ENCODE results near the gene PIGQ.
A peak's percentile ranks its signal among the peaks of the same experiment; 100 is the strongest.

Gene PIGQ

DNA sequence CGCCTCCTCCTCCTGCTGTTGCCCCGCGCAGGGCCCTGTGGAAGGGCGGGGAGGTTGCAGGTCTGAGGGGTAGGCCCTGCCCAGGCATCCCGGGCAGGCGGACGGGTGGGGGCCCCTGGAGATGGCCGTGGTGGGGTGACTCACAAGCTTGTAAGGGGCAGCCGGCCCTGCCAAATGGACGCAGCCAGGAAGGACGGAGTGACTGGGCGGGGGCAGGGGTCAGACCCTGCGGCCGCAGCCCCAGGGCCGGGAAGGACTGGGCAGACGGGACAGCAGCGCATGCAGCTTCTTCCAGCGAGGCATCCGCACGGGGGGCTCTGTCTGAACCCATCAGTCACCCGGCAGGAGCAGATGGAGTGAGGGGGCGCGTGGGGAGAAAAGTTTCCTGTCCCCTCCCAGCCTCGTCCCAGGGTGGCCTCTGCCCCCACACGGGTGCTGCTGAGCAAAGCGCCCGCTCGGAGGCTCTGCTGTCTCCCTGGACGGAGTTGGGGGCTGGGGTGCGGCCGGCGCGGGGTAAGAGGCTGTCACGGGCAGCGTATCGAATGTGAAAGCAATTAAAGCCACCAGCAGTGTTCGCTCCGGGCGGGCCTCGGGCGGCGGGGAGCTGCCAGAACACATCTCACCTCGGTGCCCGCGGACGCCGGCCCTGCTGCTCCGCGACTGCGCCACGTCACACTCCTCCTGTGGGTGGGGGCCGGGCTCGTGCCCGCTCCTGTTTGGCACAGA lies 15.0 kb upstream of the PIGQ start:
- TF ChIP-seq, protein P1, sequence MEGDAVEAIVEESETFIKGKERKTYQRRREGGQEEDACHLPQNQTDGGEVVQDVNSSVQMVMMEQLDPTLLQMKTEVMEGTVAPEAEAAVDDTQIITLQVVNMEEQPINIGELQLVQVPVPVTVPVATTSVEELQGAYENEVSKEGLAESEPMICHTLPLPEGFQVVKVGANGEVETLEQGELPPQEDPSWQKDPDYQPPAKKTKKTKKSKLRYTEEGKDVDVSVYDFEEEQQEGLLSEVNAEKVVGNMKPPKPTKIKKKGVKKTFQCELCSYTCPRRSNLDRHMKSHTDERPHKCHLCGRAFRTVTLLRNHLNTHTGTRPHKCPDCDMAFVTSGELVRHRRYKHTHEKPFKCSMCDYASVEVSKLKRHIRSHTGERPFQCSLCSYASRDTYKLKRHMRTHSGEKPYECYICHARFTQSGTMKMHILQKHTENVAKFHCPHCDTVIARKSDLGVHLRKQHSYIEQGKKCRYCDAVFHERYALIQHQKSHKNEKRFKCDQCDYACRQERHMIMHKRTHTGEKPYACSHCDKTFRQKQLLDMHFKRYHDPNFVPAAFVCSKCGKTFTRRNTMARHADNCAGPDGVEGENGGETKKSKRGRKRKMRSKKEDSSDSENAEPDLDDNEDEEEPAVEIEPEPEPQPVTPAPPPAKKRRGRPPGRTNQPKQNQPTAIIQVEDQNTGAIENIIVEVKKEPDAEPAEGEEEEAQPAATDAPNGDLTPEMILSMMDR (IDR thresholded peaks at IDR 0.05; ENCODE audit: insufficient read depth, low read length, missing control alignments), result no peak
- peak overlapping the region; percentile 12; the same call in 1 of the 2 replicates for H3K4me3 ChIP-seq (ENCODE audit: low read depth, low read length)
- CTCF ChIA-PET, result interaction anchor here (2.0 kb wide), 1 partner anchor 11 kb away, joined by 7 read pairs; no protein-coding TSS in a partner anchor
- no peak for DNase-seq (ENCODE audit: low read depth, low spot score)
- POLR2A ChIA-PET, result no interaction called here

DNA sequence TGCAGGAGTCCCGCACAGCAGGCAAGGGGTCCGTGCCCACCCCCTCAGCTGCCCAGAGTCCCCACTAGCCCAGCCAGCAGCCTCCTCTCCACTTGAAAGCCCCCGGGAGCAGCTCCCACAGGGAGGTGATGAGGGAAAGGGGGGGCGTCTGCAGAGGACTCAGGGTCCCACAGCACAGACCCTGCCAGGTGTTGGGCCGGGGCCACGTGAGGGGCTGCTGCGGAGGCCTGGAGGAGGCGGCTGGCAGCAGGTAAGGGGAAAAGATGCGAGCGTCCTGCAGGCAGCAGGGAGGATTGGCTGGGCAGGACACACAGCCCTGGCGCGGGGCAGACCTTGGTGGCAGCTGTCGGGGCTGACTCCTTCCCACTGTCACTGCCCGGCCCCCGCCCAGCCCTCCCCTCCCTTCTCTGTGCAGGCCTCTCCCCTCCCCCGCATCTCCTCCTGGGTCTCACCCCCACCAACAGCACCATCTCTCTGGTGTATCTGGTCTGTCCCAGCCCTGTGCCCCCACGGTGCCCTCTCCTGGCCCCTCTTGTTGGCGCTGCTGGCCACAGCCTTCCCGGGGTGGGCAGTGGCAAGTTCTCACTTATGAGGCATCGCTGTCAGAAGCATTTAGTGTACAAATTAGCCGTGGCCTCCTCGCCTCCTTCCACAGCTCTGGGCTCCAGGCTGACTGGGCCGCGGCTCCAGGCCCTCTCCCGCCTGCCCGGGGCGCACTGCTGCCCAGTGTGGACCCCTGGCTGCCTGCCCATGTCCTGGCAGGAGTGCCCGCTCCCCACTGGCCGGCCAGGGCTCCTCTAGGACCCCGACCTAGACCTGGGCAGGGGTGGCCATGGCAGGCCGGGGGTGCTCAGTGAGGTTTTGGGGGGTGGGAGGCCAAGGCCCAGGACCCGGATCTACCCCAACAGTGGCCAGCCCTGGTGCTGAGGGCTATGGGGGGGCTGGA lies 14.0 kb upstream of the PIGQ start:
- DNase-seq (ENCODE audit: low read depth, low spot score), result no peak
- ChIA-PET CTCF (no interaction called here), POLR2A (no interaction called here)
- no peak overlapping the region for H3K4me3 ChIP-seq (ENCODE audit: low read depth, low read length)
- TF ChIP-seq, protein P1 (IDR thresholded peaks at IDR 0.05; ENCODE audit: insufficient read depth, low read length, missing control alignments), result no peak

DNA sequence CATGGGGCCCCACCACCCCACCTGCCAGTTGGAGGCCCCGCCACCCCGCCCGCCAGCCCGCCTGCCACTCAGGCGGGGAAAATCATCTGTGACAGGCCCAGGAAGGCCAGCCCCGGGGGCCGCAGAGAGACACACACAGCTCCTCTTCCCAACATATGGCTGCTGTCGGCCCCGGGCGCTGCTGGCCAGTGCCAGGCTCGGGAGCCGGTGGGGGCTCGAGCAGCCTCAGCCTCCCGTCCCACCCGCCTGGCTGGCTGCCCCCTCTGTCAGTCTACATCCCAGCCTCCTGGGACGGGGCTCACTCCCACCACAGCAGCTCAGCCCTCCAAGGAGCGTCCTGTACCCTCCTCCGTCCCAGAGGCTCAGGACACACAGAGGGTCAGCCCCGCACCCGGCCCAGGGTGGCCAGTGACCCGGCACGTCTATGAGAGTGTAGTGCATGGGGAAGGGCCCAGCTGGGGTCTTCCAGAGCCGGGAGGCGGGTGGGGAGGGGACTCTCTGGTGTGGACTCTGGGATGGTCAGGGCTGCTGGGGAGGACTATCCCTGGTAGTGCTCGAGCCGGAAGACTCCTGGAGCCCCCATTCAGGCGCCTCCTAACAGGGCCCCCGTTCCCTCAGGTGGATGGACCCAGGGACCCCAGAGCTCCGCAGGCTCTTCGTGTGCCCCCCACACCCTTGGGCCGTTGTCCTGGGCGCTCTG lies 13.1 kb upstream of the PIGQ start:
- H3K4me3 ChIP-seq (ENCODE audit: low read depth, low read length), result no peak overlapping the region
- POLR2A ChIA-PET, result no interaction called here
- DNase-seq (ENCODE audit: low read depth, low spot score), result no peak
- CTCF ChIA-PET, result no interaction called here
- TF ChIP-seq, protein P1 (IDR thresholded peaks at IDR 0.05; ENCODE audit: insufficient read depth, low read length, missing control alignments), result no peak

DNA sequence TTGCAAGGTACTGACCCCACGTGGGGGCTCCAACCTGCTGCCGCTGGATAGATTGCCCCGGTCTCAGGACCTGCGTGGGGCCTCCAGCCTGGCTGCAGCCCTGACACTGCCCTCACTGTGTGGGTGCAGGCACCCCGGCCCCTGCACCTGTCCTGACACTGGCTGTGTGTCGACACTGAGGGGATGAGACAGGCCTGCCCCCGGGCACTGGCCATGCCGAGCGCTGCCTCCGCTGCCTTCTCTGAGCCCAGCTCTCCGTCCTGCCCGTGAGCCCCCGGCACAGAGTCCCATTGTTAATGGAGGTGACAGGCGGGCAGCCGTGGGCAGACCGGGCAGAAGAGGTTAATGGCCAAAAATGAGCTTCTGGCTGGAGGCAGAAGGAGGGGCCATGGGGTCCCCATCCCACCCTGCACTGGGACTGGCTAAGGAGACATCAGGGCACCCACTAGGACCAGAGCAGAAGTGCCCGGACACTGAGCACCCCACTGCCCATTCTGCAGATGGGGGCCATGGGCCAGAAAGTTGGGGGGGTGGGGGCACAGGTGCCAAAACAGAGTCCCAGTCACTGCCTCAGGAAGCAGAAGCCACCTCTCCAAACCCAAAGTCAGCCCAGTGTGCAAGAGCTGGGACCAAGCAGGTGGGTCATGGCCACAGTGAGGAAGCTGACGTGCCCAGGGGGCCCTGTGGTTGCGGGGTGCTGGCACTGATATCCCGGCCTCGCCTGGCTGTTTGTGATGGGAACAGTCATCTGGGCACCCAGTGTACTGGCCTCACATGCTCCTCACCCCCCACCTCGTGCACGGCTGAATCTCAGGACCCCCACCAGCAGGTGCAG lies 12.1 kb upstream of the PIGQ start:
- DNase-seq (ENCODE audit: low read depth, low spot score), result no peak
- POLR2A ChIA-PET, result no interaction called here
- CTCF ChIA-PET, result no interaction called here
- TF ChIP-seq, protein P1 (IDR thresholded peaks at IDR 0.05; ENCODE audit: insufficient read depth, low read length, missing control alignments), result no peak
- no peak overlapping the region for H3K4me3 ChIP-seq (ENCODE audit: low read depth, low read length)

DNA sequence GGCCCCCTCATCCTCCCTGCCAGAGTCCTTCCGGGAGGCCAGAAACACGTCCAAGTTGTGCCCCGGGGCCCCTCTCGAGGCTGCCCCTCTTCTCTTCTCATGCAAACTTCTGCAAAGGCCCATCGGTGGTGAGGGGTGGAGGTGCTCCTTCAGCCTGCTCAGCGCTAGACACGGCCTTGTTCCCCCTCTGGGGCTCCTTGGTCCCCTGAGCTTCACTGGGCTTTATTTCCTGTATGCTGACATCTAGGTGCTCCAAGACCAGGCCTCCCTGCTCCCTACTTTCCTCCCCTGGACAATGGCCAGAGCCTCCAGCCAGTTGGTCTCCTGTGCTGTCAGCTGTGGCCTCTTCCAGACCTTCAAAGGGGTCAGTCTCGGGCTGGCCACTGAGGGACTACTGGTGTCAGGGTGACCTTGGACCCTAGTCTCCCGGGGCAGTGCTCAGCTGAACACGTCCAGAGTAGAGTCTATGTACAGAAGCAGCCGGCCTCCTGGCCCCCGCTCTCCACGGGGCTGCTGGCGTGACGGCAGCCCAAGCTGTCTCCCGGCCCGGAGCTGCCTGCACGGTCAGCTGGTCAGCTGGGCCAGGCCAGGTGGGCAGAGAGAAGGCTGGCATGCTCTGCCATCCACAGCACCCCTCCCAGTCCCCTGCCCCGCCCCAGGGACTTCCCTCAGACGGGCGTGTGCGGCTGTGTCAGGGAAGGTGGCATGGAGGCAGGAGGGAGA lies 11.3 kb upstream of the PIGQ start:
- ChIA-PET POLR2A (no interaction called here), CTCF (no interaction called here)
- H3K4me3 ChIP-seq (ENCODE audit: low read depth, low read length), result no peak overlapping the region
- TF ChIP-seq, protein P1 (IDR thresholded peaks at IDR 0.05; ENCODE audit: insufficient read depth, low read length, missing control alignments), result no peak
- no peak for DNase-seq (ENCODE audit: low read depth, low spot score)
